Osteoblast (primary cell): ENCODE results near the gene RBPMS2. TPM values are rescaled to one million over a fixed set of nuclear protein-coding genes. Genes with fewer than 3 reads are reported as not detected.

ENCODE experiments used
- DNase-seq: peaks from one replicate; pipeline ENCODE4 v3.0.0; 2011; ENCODE audit warnings: low spot score, mixed read lengths; ENCODE audit not compliant: insufficient read length; ENCODE audit errors: missing footprints
- H2AFZ ChIP-seq: 2 replicates; pipeline ENCODE4 v1.6.0; 2011; ENCODE audit warnings: mild to moderate bottlenecking, low read length
- H3K27ac ChIP-seq: 2 replicates; pipeline ENCODE4 v1.5.1; 2011; ENCODE audit warnings: mild to moderate bottlenecking, low read depth, low read length, moderate library complexity
- H3K27me3 ChIP-seq: 2 replicates; pipeline ENCODE4 v1.6.0; 2012; ENCODE audit warnings: mild to moderate bottlenecking, control low read depth, inconsistent platforms, low read length, moderate library complexity; ENCODE audit not compliant: insufficient read depth
- H3K36me3 ChIP-seq: 2 replicates; pipeline ENCODE4 v1.5.1; 2011; ENCODE audit warnings: mild to moderate bottlenecking, low read length, control low read depth, moderate library complexity; ENCODE audit not compliant: insufficient read depth
- H3K4me1 ChIP-seq: 2 replicates; pipeline ENCODE4 v1.5.1; 2011; ENCODE audit warnings: mild to moderate bottlenecking, low read length, control low read depth, moderate library complexity; ENCODE audit not compliant: insufficient read depth
- H3K4me2 ChIP-seq: 2 replicates; pipeline ENCODE4 v1.6.0; 2011; ENCODE audit warnings: mild to moderate bottlenecking, low read length; ENCODE audit not compliant: insufficient read depth
- H3K4me3 ChIP-seq: fragments of 200-600 bp; sonication (generic); 3 replicates; pipeline ENCODE4 v1.5.1; 2012; ENCODE audit warnings: mild to moderate bottlenecking, low read length, inconsistent platforms; ENCODE audit not compliant: insufficient read depth
- H3K79me2 ChIP-seq: 2 replicates; pipeline ENCODE4 v1.6.0; 2012; ENCODE audit warnings: mild to moderate bottlenecking, low read length, control low read depth, inconsistent platforms; ENCODE audit not compliant: insufficient read depth
- H3K9me3 ChIP-seq: 2 replicates; pipeline ENCODE4 v1.5.1; 2011; ENCODE audit warnings: low read depth, low read length, control low read depth
- H4K20me1 ChIP-seq: 2 replicates; pipeline ENCODE4 v1.6.0; 2012; ENCODE audit warnings: mild to moderate bottlenecking, low read length, control low read depth; ENCODE audit not compliant: insufficient read depth
- CTCF ChIP-seq: IDR thresholded peaks from 2 replicates; pipeline ENCODE4 v1.5.1; 2011; ENCODE audit warnings: mild to moderate bottlenecking, low read depth, low read length, moderate library complexity; ENCODE audit errors: extremely low read depth
- total RNA-seq: library from RNA; depleted of rRNA; stranded (reverse); fragments of >200 nt; gene quantifications from 2 replicates; pipeline ENCODE4 v1.2.3, GENCODE V29; 2012

The RBPMS2 gene
- total RNA-seq, 1 donor: not detected

- Histone ChIP-seq H4K20me1 (no peaks in the 10 kb centered on the region), H3K27ac (no peak overlapping the region), H3K4me2 (peak overlapping the region; percentile 58), H3K4me1 (no peaks in the 10 kb centered on the region), H3K9me3 (no peaks in the 10 kb centered on the region), H3K27me3 (peaks cover 25% of the 10 kb centered on the region), H2AFZ (peak overlapping the region; percentile 56), H3K79me2 (no peaks in the 10 kb centered on the region), H3K36me3 (no peaks in the 10 kb centered on the region), H3K4me3 (peak overlapping the region; percentile 70)
- peak; percentile 27 for DNase-seq
- no peak for TF ChIP-seq CTCF
Measured at GRCh38 chr15:64776402-64776786, 1.0 kb upstream of the RBPMS2 start.

DNA sequence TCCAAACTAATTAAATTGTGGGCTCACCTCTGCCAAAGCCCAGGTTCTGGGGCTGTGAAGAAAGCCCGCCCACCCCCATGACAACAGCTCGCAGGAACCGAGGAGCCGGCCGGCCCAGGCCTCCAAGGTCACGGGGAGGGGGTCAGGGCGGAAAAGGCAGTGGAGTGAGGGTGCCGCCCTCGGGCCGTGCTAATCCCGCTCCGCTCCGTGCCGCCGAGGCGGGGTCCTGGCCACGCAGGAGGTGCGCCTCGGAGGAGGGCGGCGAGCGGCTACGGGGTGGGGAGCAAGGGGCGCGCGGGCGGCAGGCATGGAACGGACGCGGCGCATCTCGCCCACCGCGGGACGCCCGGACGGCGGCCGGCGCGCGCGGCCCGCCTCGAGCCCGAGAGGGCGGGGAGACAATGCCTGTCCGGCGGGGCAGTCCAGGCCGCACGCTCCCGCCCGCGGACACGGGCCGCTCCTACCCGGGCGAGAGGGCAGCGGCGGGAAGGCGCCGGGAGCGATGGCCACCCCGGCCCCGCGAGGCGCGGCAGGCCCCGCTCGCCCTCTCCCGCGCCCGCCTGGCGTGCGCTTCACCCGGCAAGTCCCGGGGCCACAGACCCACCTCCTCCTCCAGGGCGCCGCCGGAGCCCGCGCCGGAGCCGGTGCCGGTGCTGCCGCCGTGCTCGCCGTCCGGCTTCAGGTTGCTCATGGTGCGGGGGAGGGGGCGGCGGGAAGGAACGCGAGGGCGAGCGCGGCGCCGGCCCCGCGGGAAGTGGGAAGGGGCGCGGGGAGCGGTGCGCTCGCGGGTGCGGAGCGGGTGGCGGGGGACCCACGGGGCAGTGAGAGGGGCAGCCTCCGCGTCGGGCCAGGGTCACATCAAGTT is 528 bp downstream of the RBPMS2 start:
- TF ChIP-seq CTCF: no peak
- Histone ChIP-seq H3K27me3 (peaks cover 25% of the 10 kb centered on the region), H2AFZ (no peak overlapping the region), H3K36me3 (no peaks in the 10 kb centered on the region), H4K20me1 (no peaks in the 10 kb centered on the region), H3K9me3 (no peaks in the 10 kb centered on the region), H3K4me2 (peak overlapping the region; percentile 39), H3K4me1 (no peaks in the 10 kb centered on the region), H3K79me2 (no peaks in the 10 kb centered on the region), H3K4me3 (peak overlapping the region; percentile 66), H3K27ac (no peak overlapping the region)
- peak; percentile 87 for DNase-seq

DNA sequence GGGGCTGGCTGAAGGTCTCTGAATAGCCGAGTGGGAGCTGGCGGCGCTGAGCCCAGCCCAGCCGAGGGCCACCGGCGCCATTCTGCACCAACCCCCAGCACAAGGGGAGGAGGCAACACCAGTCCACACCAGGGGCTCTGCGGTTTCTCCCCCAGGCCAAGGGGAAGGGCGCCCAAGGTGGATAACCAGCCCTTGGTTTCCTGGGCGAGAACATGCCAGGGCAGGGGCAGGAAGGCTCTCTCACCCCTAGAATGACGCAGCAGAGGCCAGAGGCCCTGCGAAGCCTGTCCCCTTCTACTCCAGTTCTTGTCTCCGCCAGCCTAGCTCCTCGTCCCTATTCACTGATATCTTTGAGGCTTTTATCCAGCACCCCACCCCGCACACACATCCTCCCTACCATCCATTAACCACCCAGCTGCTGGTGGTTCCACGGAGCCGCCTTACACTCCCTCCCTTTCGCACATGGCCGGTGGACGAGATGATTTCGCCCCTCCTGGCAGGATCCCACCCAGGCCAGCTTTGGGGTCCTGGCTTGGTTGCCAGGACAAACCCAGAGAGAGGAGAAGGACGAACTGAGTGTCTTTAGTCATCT is 1.3 kb downstream of the RBPMS2 start:
- Histone ChIP-seq H3K27me3 (peaks cover 25% of the 10 kb centered on the region), H3K4me2 (peak overlapping the region; percentile 39), H2AFZ (no peak overlapping the region), H4K20me1 (no peaks in the 10 kb centered on the region), H3K4me3 (peak overlapping the region; percentile 66), H3K9me3 (no peaks in the 10 kb centered on the region), H3K4me1 (no peaks in the 10 kb centered on the region), H3K79me2 (no peaks in the 10 kb centered on the region), H3K36me3 (no peaks in the 10 kb centered on the region), H3K27ac (no peak overlapping the region)
- DNase-seq: peak; percentile 36
- TF ChIP-seq CTCF: no peak

DNA sequence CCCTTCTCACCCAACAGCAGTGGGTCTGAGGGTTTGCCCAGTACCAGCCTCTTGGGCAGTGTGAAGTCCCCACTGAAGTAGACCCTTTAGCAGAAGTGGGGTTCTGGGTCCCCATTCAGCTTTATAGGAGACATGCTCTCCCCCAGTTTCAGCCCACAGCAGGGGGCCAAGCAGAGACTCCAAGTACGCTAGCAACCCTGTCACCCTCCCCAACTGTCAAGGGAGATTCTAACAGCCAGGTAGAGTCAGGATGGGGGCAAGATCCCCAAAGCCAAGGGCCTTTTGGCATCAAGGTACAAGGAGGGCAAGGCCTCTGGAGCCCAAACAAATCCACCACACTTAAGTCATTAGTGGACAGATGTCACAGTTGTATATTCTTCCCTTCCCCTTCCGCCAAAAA is 1.8 kb downstream of the RBPMS2 start:
- Histone ChIP-seq H3K9me3 (no peaks in the 10 kb centered on the region), H3K4me1 (no peaks in the 10 kb centered on the region), H4K20me1 (no peaks in the 10 kb centered on the region), H3K79me2 (no peaks in the 10 kb centered on the region), H2AFZ (no peak overlapping the region), H3K4me2 (no peak overlapping the region), H3K27me3 (peaks cover 23% of the 10 kb centered on the region), H3K27ac (no peak overlapping the region), H3K4me3 (no peak overlapping the region), H3K36me3 (no peaks in the 10 kb centered on the region)
- DNase-seq: no peak
- TF ChIP-seq CTCF: no peak
